T47D (cell line): ENCODE measurements around the gene PGRMC2.
"Not testable (repeated sequence)": the region's sequence is repeated elsewhere in the genome, so short reads cannot be mapped to it uniquely, and the experiment has no call there.

Source experiments
- DNase-seq, 2 experiments: peaks; one replicate each; pipeline versions ENCODE4 v3.0.0 to v3.0.0-alpha.2; 2011 to 2012; ENCODE audit warnings: low read depth in 1 of 2, low spot score in 1 of 2
- JUND ChIP-seq: IDR thresholded peaks from 2 replicates; pipeline ENCODE4 v1.6.1; 2012; ENCODE audit warnings: low read depth
- in situ Hi-C: cut with HindIII; loops from 2 replicates; pipeline ENCODE4 v1.10.0; 2016; ENCODE audit warnings: low sequenced_read_pairs, low pct_unique_long_range_greater_than_20kb

PGRMC2 gene

GRCh38 chr4:128249787-128250668 is 37.6 kb downstream of the PGRMC2 start:
- in situ Hi-C loops, result no loop called here

GRCh38 chr4:128247906-128248305 is 39.7 kb downstream of the PGRMC2 start:
- in situ Hi-C loops, result no loop called here
- no peak for TF ChIP-seq JUND

More at GRCh38 chr4:128249787-128250668, 37.6 kb downstream of the PGRMC2 start:
- DNase-seq, result no peak
- no peak for TF ChIP-seq JUND

GRCh38 chr4:128245391-128245790 is 42.2 kb downstream of the PGRMC2 start:
- in situ Hi-C loops, DNase-seq: not testable (repeated sequence)

More at GRCh38 chr4:128247906-128248305, 39.7 kb downstream of the PGRMC2 start:
- no peak for DNase-seq

- no peak for TF ChIP-seq JUND
- in situ Hi-C loops, result no loop called here
- DNase-seq, result no peak
Measured at GRCh38 chr4:128244379-128244778, 43.2 kb downstream of the PGRMC2 start.

- DNase-seq, result no peak
- in situ Hi-C loops, result no loop called here
- TF ChIP-seq JUND, result no peak
Measured at GRCh38 chr4:128242601-128243000, 45.0 kb downstream of the PGRMC2 start.

- in situ Hi-C loops, result no loop called here
- DNase-seq, result no peak
- no peak for TF ChIP-seq JUND
Measured at GRCh38 chr4:128241981-128242380, 45.6 kb downstream of the PGRMC2 start.

- TF ChIP-seq JUND, result no peak
- in situ Hi-C loops, result no loop called here
- DNase-seq, result peak in 1 of 2 experiments; percentile 83
Measured at GRCh38 chr4:128241425-128241913, 46.1 kb downstream of the PGRMC2 start.

GRCh38 chr4:128241019-128241418 is 46.6 kb downstream of the PGRMC2 start:
- in situ Hi-C loops, result no loop called here
- DNase-seq, result no peak
- TF ChIP-seq JUND, result no peak

- TF ChIP-seq JUND, result no peak
Measured at GRCh38 chr4:128234836-128235235, 52.8 kb downstream of the PGRMC2 start.

GRCh38 chr4:128232719-128233118 is 54.9 kb downstream of the PGRMC2 start:
- in situ Hi-C loops, result no loop called here
- DNase-seq, result peak in 1 of 2 experiments; percentile 71
- peak; percentile 71; the same call in 1 of the 2 replicates for TF ChIP-seq JUND

More at GRCh38 chr4:128234836-128235235, 52.8 kb downstream of the PGRMC2 start:
- in situ Hi-C loops, result no loop called here
- DNase-seq, result no peak

- peak in 1 of 2 experiments; percentile 51 for DNase-seq
- TF ChIP-seq JUND, result no peak
- in situ Hi-C loops, result no loop called here
Measured at GRCh38 chr4:128228845-128229795, 58.5 kb downstream of the PGRMC2 start.

- TF ChIP-seq JUND, result no peak
- peak; percentile 17 to 95 for DNase-seq
- in situ Hi-C loops, result no loop called here
Measured at GRCh38 chr4:128227991-128228571, 59.5 kb downstream of the PGRMC2 start.
